Prostate gland (tissue), 2 donors: Measurements from ENCODE around the gene CRELD1. TPM values are rescaled to one million over a fixed set of nuclear protein-coding genes. Genes with fewer than 3 reads are reported as not detected.

Experiments
- DNase-seq: peaks from one replicate; pipeline ENCODE4 v3.0.0-alpha.2; 2019; ENCODE audit warnings: low spot score
- H3K27ac ChIP-seq, 2 donors: fragments of 200-600 bp; sonication (generic); 2 replicates each; pipeline ENCODE4 v1.5.1; 2017 to 2019
- H3K27me3 ChIP-seq: fragments of 200-600 bp; sonication (generic); replicated peaks from 2 replicates; pipeline ENCODE4 v1.5.1; 2019; ENCODE audit not compliant: insufficient read depth
- H3K36me3 ChIP-seq, 2 donors: fragments of 200-600 bp; sonication (generic); 1 replicate in 1 of 2; 2 replicates in 1 of 2; pipeline versions ENCODE4 v1.5.1 to v1.8.1; 2017 to 2019
- H3K4me1 ChIP-seq: fragments of 200-600 bp; sonication (generic); replicated peaks from 2 replicates; pipeline ENCODE4 v1.5.1; 2019
- H3K4me3 ChIP-seq, 2 donors: fragments of 200-600 bp; sonication (generic); 2 replicates each; pipeline ENCODE4 v1.5.1; 2017 to 2019
- H3K9me3 ChIP-seq: fragments of 200-600 bp; sonication (generic); 2 replicates; pipeline ENCODE4 v1.5.1; 2017
- CTCF ChIP-seq, 4 experiments: fragments of 200-600 bp in 2 of 4; fragments of 450-650 bp in 2 of 4; sonication (generic) in 2 of 4; IDR thresholded peaks; 1 replicate in 3 of 4; 2 replicates in 1 of 4; pipeline ENCODE4 v1.5.1; 2016 to 2019; ENCODE audit warnings: antibody characterized with exemption in 4 of 4, mild to moderate bottlenecking in 2 of 4, moderate library complexity in 2 of 4
- POLR2A ChIP-seq: fragments of 450-650 bp; IDR thresholded peaks from one replicate; pipeline ENCODE4 v1.6.1; 2016; ENCODE audit warnings: antibody characterized with exemption, mild to moderate bottlenecking
- POLR2AphosphoS5 ChIP-seq: sonication (generic); formaldehyde crosslinking; IDR thresholded peaks from one replicate; pipeline ENCODE4 v1.6.1; 2017; ENCODE audit warnings: antibody characterized with exemption
- WGBS: methylation state at CpG from one replicate; pipeline ENCODE4 v1.1.5; 2018; 5-methylcytosine and 5-hydroxymethylcytosine counted together
- intact Hi-C: fragments of 100-400 bp; cut with DNase I; formaldehyde crosslinking; loops from one replicate; pipeline ENCODE4 v1.14.2; 2022
- total RNA-seq, 2 donors: library from RNA; depleted of rRNA; stranded (reverse); fragments of >200 nt; gene quantifications; one replicate each; pipeline ENCODE4 v1.1.0, GENCODE V29; 2016

The CRELD1 gene
- total RNA-seq, 2 donors from 2014 or later, result 46.9 to 64.9 TPM

GRCh38 chr3:9946112-9947024 is 12.7 kb downstream of the CRELD1 start:
- H3K27ac ChIP-seq, result peak overlapping the region; percentile 77 to 81
- H3K4me3 ChIP-seq, result peak overlapping the region; percentile 31 to 44
- intact Hi-C loops, result loop anchor here (1.0 to 10.0 kb wide), 4 partner anchors 29 to 278 kb away; partner anchors contain the start of genes BRK1 and IL17RC
- DNase-seq, result peak; percentile 79
- WGBS, result 3% methylated on average over 65 of the region's 90 CpGs
- H3K4me1 ChIP-seq, result no peaks in the 10 kb centered on the region
- no peaks in the 10 kb centered on the region for H3K9me3 ChIP-seq
- no peaks in the 10 kb centered on the region for H3K27me3 ChIP-seq
- peak; percentile 41 for TF ChIP-seq POLR2AphosphoS5
- peak; percentile 55 for TF ChIP-seq POLR2A
- peak; percentile 43 to 93 (median 66) for TF ChIP-seq CTCF (IDR thresholded peaks at IDR 0.05)
- H3K36me3 ChIP-seq, result no peaks in the 10 kb centered on the region

DNA sequence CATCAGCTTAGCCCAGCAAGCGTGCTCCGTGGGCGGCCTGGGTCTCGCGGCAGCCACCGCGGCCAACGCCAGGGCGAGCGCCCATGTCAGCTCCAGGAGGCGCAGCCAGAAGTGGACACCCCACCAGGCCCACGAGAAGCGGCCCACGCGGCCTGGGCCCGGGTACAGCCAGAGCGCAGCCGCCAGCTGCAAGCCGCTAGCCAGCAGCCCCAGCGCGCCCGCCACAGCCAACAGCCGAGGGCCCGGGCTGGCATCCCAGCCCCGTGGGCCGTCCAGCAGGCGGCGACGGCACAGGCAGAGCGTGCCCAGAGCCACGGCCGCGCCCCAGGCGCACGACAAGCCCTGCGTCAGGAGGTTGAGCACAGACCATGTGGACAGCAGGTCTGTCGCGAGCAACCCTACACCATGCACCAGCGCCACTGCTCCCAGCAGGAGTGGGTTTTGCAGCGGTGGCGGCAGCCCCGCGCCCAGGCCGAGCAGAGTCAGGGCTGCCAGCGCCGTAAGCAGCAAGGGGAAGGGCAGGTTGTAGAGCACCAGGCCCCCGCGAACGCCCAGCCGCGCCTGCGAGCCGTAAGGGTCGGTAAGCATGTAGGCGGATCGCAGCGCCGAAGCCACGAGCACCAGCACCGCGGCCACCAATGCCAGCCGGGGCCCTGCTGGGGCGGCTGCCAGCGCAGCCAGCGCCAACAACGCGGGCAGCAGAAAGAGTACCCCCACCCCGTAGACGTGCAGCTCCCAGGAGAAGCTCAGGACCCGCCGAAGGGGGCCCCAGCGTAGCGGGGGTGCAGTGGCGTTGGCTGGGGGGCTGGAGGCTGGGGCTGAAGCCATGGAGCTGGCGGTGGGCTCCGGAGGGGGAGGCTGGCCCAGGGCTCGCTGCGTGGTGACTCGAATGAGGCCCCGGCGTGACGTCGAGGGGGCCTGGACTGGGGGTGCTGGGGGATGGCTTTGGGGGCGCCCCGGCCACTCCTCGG is 13.7 kb downstream of the CRELD1 start:
- Histone ChIP-seq H3K4me3 (peak overlapping the region; percentile 31 to 44), H3K27ac (peak overlapping the region; percentile 77 to 81), H3K36me3 (no peaks in the 10 kb centered on the region), H3K4me1 (no peaks in the 10 kb centered on the region), H3K9me3 (no peaks in the 10 kb centered on the region), H3K27me3 (no peaks in the 10 kb centered on the region)
- TF ChIP-seq POLR2AphosphoS5 (peak; percentile 55), POLR2A (peak; percentile 27), CTCF (IDR thresholded peaks at IDR 0.05) (peak in 3 of 4 experiments; percentile 56 to 90 (median 67))
- intact Hi-C loops, result loop anchor here (2.0 to 10.0 kb wide), 3 partner anchors 167 to 277 kb away; partner anchors contain the start of gene BRK1
- 30% methylated on average over 59 of the region's 86 CpGs for WGBS
- peak; percentile 74 for DNase-seq

DNA sequence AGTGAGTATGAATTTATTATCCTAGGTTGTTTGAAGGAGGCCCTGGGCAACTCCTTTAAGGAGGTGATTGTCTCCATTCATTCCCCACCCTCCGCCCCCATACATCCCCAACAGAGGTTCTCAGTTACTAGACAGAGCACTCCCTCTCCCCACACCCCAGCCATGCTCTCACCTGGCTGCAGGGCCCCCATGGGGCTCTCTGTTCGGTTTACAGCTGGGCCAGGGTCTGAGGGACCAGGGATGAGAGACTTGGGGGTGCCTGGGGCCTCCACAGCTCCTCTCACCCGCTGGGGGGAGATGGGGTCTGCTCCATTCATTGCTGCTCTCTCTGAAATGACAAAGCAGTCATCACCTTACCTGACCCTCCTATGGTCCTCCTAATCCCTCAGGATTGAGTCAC is 15.0 kb downstream of the CRELD1 start:
- Histone ChIP-seq H3K27ac (no peak overlapping the region), H3K9me3 (no peaks in the 10 kb centered on the region), H3K36me3 (no peaks in the 10 kb centered on the region), H3K4me3 (no peak overlapping the region), H3K27me3 (no peaks in the 10 kb centered on the region), H3K4me1 (no peaks in the 10 kb centered on the region)
- 97% methylated on average over 3 of the region's 3 CpGs for WGBS
- intact Hi-C loops, result loop anchor here (10.0 kb wide), 2 partner anchors 166 to 276 kb away; partner anchors contain the start of gene BRK1
- TF ChIP-seq CTCF (IDR thresholded peaks at IDR 0.05), result no peak
- no peak for TF ChIP-seq POLR2A
- no peak for TF ChIP-seq POLR2AphosphoS5
- DNase-seq, result no peak

DNA sequence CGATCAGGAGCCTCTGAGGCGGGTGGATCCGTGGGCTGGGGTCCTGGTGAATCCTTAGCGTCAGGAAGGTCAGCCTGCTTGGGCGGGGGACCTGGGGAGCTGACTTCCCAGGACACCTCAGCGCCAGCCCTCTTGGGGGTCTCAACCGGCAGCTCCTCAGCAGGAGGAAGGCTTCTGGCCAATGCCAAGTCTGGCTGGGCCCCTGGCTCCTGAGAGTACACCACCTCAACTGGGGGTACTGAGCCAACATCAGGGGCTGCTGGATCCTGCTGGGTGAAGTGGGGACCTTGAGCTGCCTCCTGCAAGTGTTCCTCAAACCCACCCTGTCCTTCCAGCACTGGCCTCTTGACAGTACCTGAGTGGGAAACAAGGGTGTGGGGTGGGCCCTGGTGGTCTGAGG is 15.5 kb downstream of the CRELD1 start:
- TF ChIP-seq POLR2A (no peak), CTCF (IDR thresholded peaks at IDR 0.05) (no peak), POLR2AphosphoS5 (no peak)
- Histone ChIP-seq H3K4me1 (no peaks in the 10 kb centered on the region), H3K9me3 (no peaks in the 10 kb centered on the region), H3K27me3 (no peaks in the 10 kb centered on the region), H3K4me3 (no peak overlapping the region), H3K27ac (no peak overlapping the region), H3K36me3 (no peaks in the 10 kb centered on the region)
- DNase-seq, result no peak
- intact Hi-C loops, result loop anchor here (10.0 kb wide), 2 partner anchors 166 to 276 kb away; partner anchors contain the start of gene BRK1
- WGBS, result 93% methylated on average over 7 of the region's 7 CpGs
